Vagina (tissue), 2 donors: ENCODE results near the gene CLEC9A.

ENCODE experiments used
- CTCF ChIP-seq, 3 experiments: fragments of 450-650 bp in 2 of 3; fragments of 200-600 bp in 1 of 3; sonication (generic) in 1 of 3; IDR thresholded peaks; one replicate each; pipeline ENCODE4 v1.5.1; 2017 to 2019; ENCODE audit warnings: antibody characterized with exemption in 3 of 3, mild to moderate bottlenecking in 2 of 3, moderate library complexity in 2 of 3
- POLR2A ChIP-seq, 2 donors: fragments of 450-650 bp; IDR thresholded peaks; one replicate each; pipeline ENCODE4 v1.6.1; 2017; ENCODE audit warnings: antibody characterized with exemption in 2 of 2, mild to moderate bottlenecking in 2 of 2, moderate library complexity in 2 of 2
- POLR2AphosphoS5 ChIP-seq, 2 donors: sonication (generic); formaldehyde crosslinking; IDR thresholded peaks; one replicate each; pipeline ENCODE4 v1.9.0; 2017; ENCODE audit warnings: antibody characterized with exemption in 2 of 2, mild to moderate bottlenecking in 2 of 2, low read depth in 1 of 2; ENCODE audit not compliant: insufficient read depth in 1 of 2

GRCh38 chr12:10084733-10085132, 54.3 kb downstream of the CLEC9A start:
- TF ChIP-seq POLR2A (IDR thresholded peaks at IDR 0.05), result no peak
- TF ChIP-seq CTCF (IDR thresholded peaks at IDR 0.05), result no peak
- TF ChIP-seq POLR2AphosphoS5 (IDR thresholded peaks at IDR 0.05; ENCODE audit: insufficient read depth in 1 of 2, low read depth in 1 of 2), result no peak
